Left ventricle myocardium inferior (tissue), 1 donor: ENCODE measurements around the gene PERM1. TPM values are rescaled to one million over a fixed set of nuclear protein-coding genes. Genes with fewer than 3 reads are reported as not detected.

Source experiments
- DNase-seq: peaks from one replicate; pipeline ENCODE4 v3.0.0-alpha.2; 2020
- H3K27ac ChIP-seq: fragments of 200-600 bp; replicated peaks from 2 replicates; pipeline ENCODE4 v1.8.0; 2021
- H3K27me3 ChIP-seq: fragments of 200-600 bp; 2 replicates; pipeline ENCODE4 v1.8.0; 2021; ENCODE audit warnings: low read depth
- H3K36me3 ChIP-seq: fragments of 200-600 bp; 2 replicates; pipeline ENCODE4 v1.8.0; 2021
- H3K4me1 ChIP-seq: fragments of 200-600 bp; 2 replicates; pipeline ENCODE4 v1.8.0; 2021
- H3K4me3 ChIP-seq: fragments of 200-600 bp; 2 replicates; pipeline ENCODE4 v1.8.0; 2021; ENCODE audit warnings: mild to moderate bottlenecking, moderate library complexity
- H3K9me3 ChIP-seq: fragments of 200-600 bp; replicated peaks from 2 replicates; pipeline ENCODE4 v1.8.0; 2021
- CTCF ChIP-seq: fragments of 200-600 bp; IDR thresholded peaks from 2 replicates; pipeline ENCODE4 v1.8.0; 2021; ENCODE audit warnings: antibody characterized with exemption, mild to moderate bottlenecking, borderline replicate concordance
- intact Hi-C: fragments of 100-400 bp; cut with micrococcal nuclease; formaldehyde crosslinking; loops from one replicate; pipeline ENCODE4 v1.11.0; 2022
- total RNA-seq: library from RNA; stranded (reverse); fragmentation: NEBNext Ultra II Directional; extraction: Animal tissue kit (Norgen Biotek cat#: 25700); gene quantifications from one replicate; pipeline ENCODE4 v1.2.1, GENCODE V29; 2021
- donor health status: DM: no; HTN: yes; CAD: no; lungs with severe emphysema.

The PERM1 gene
- total RNA-seq, 1 donor from 2014 or later: 160 TPM

- no peaks in the 10 kb centered on the region for H3K36me3 ChIP-seq
- H3K4me3 ChIP-seq: peak overlapping the region; percentile 41
- H3K4me1 ChIP-seq: peaks cover 66% of the 10 kb centered on the region
- intact Hi-C loops: no loop called here
- DNase-seq: no peak
- peak overlapping the region; percentile 63 for H3K27ac ChIP-seq
- TF ChIP-seq CTCF: no peak
- no peaks in the 10 kb centered on the region for H3K9me3 ChIP-seq
- H3K27me3 ChIP-seq: no peaks in the 10 kb centered on the region
These were observed 43.1 kb upstream of the PERM1 start for GRCh38 chr1:1024771-1025699.

GRCh38 chr1:1024149-1024770 lies 42.4 kb upstream of the PERM1 start:
- intact Hi-C loops: no loop called here

DNA sequence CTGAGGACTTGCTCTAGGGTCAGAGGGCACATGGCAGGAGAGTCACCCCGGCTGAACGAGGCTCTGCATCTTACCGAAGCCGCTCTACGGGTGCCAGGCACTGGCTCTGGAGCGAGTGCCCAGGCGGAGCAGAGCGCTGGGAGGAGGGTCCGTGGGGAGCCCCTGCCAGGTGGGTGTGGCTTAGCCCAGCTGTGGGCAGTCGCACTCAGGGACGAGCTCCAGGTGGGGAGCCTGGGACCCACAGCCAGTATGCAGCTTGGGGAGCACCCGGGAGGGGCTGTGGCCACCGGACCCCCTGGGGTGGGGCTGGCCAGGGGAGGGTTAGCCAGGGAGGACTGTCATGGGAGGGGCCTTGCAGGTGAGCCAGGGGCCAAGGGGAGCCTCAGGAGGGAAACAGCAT lies 41.8 kb upstream of the PERM1 start:
- intact Hi-C loops: no loop called here
- Histone ChIP-seq H3K9me3 (no peaks in the 10 kb centered on the region), H3K4me1 (peaks cover 71% of the 10 kb centered on the region), H3K27me3 (no peaks in the 10 kb centered on the region), H3K4me3 (no peak overlapping the region), H3K27ac (peak overlapping the region; percentile 63), H3K36me3 (no peaks in the 10 kb centered on the region)
- TF ChIP-seq CTCF: no peak
- no peak for DNase-seq

More at GRCh38 chr1:1024149-1024770, 42.4 kb upstream of the PERM1 start:
- Histone ChIP-seq H3K27ac (peak overlapping the region; percentile 63), H3K4me1 (peaks cover 67% of the 10 kb centered on the region), H3K27me3 (no peaks in the 10 kb centered on the region), H3K4me3 (peak overlapping the region; percentile 41), H3K36me3 (no peaks in the 10 kb centered on the region), H3K9me3 (no peaks in the 10 kb centered on the region)
- DNase-seq: no peak
- no peak for TF ChIP-seq CTCF

GRCh38 chr1:1022302-1023009 lies 40.6 kb upstream of the PERM1 start:
- Histone ChIP-seq H3K9me3 (no peaks in the 10 kb centered on the region), H3K27ac (no peak overlapping the region), H3K27me3 (no peaks in the 10 kb centered on the region), H3K36me3 (no peaks in the 10 kb centered on the region), H3K4me1 (peaks cover 71% of the 10 kb centered on the region), H3K4me3 (no peak overlapping the region)
- no peak for DNase-seq
- no peak for TF ChIP-seq CTCF
- intact Hi-C loops: no loop called here

GRCh38 chr1:1021920-1022259 lies 40.0 kb upstream of the PERM1 start:
- TF ChIP-seq CTCF: no peak
- Histone ChIP-seq H3K36me3 (no peaks in the 10 kb centered on the region), H3K27ac (no peak overlapping the region), H3K4me3 (no peak overlapping the region), H3K9me3 (no peaks in the 10 kb centered on the region), H3K27me3 (no peaks in the 10 kb centered on the region), H3K4me1 (peaks cover 70% of the 10 kb centered on the region)
- DNase-seq: no peak
- intact Hi-C loops: no loop called here
